DOHH2 (cell line): ENCODE results near the gene TMEFF2.

Experiments
- EZH2phosphoT487 ChIP-seq: fragments of 200-600 bp; sonication (generic); IDR thresholded peaks from 2 replicates; pipeline ENCODE4 v1.6.1; 2017; ENCODE audit warnings: borderline replicate concordance, mild to moderate bottlenecking, antibody characterized with exemption, low read length, moderate library complexity, mixed read lengths
- TF ChIP-seq, protein P1 (sequence below): fragments of 200-600 bp; sonication (generic); IDR thresholded peaks from one replicate; pipeline ENCODE4 v1.5.1; 2014; ENCODE audit warnings: antibody characterized with exemption, mild to moderate bottlenecking, low read depth, low read length; ENCODE audit not compliant: poor library complexity, severe bottlenecking

DNA sequence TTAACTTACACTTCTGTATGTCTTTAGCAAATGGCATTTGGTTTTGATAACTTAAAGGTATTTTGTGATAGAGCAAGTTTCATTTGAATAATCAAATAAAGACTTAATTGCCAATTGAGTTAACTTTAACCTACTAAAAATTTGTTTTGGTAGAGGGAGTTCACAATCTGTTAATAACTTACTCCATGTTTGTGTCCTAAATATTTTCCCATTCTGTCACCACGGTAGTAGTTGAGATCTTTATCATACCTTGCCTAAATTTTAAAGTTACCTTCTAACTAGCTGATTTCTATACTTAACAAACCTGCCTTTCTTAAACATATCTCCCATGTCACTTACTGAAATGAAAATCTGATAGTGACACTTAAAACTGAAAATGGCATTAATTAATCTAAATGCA lies 127.1 kb downstream of the TMEFF2 start:
- TF ChIP-seq, protein P1, sequence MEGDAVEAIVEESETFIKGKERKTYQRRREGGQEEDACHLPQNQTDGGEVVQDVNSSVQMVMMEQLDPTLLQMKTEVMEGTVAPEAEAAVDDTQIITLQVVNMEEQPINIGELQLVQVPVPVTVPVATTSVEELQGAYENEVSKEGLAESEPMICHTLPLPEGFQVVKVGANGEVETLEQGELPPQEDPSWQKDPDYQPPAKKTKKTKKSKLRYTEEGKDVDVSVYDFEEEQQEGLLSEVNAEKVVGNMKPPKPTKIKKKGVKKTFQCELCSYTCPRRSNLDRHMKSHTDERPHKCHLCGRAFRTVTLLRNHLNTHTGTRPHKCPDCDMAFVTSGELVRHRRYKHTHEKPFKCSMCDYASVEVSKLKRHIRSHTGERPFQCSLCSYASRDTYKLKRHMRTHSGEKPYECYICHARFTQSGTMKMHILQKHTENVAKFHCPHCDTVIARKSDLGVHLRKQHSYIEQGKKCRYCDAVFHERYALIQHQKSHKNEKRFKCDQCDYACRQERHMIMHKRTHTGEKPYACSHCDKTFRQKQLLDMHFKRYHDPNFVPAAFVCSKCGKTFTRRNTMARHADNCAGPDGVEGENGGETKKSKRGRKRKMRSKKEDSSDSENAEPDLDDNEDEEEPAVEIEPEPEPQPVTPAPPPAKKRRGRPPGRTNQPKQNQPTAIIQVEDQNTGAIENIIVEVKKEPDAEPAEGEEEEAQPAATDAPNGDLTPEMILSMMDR = no peak
- no peak for TF ChIP-seq EZH2phosphoT487
